Activated B cell treated with CpG ODN at 0.5 μM for 24 hours (primary cell): Measurements from ENCODE around the gene FEM1B. TPM values are rescaled to one million over a fixed set of nuclear protein-coding genes. Genes with fewer than 3 reads are reported as not detected.
A peak's percentile ranks its signal among the peaks of the same experiment; 100 is the strongest.

Experiments used
- ATAC-seq: fragments of 200-7000 bp; cut with Tn5 transposase; one replicate; pipeline ENCODE4 v1.10.0; 2021; ENCODE audit warnings: low read depth, mild to moderate bottlenecking, moderate library complexity
- CTCF ChIA-PET: fragments of 350-600 bp; sonication (Branson Sonifier 250); formaldehyde crosslinking; loops from one replicate; lab custom pipeline; 2021; ENCODE audit warnings: antibody characterized with exemption; lab: Charles Lee
- POLR2A ChIA-PET: fragments of 350-600 bp; sonication (Branson Sonifier 250); formaldehyde crosslinking; loops from one replicate; lab custom pipeline; 2021; ENCODE audit warnings: antibody characterized with exemption; lab: Charles Lee
- DNase-seq: peaks from one replicate; pipeline ENCODE4 v3.0.0; 2022
- H3K27ac Mint-ChIP-seq: one replicate; pipeline ENCODE4 v1.8.0; 2020; ENCODE audit warnings: mixed read lengths
- H3K27me3 Mint-ChIP-seq: one replicate; pipeline ENCODE4 v1.8.0; 2021; ENCODE audit warnings: mixed read lengths
- H3K36me3 Mint-ChIP-seq: one replicate; pipeline ENCODE4 v1.8.0; 2021; ENCODE audit warnings: low read depth, mixed read lengths
- H3K4me1 Mint-ChIP-seq: one replicate; pipeline ENCODE4 v1.8.0; 2021; ENCODE audit warnings: mixed read lengths
- H3K4me3 Mint-ChIP-seq: one replicate; pipeline ENCODE4 v1.8.0; 2020; ENCODE audit warnings: mild to moderate bottlenecking, mixed read lengths
- H3K9me3 Mint-ChIP-seq: one replicate; pipeline ENCODE4 v1.8.0; 2020; ENCODE audit warnings: mixed read lengths
- CTCF ChIP-seq: fragments of 200-600 bp; IDR thresholded peaks from one replicate; pipeline ENCODE4 v1.8.0; 2022; ENCODE audit warnings: antibody characterized with exemption, mild to moderate bottlenecking
- intact Hi-C: fragments of 100-400 bp; cut with micrococcal nuclease; formaldehyde crosslinking; loops from one replicate; pipeline ENCODE4 v1.15.1; 2024
- total RNA-seq: library from RNA; stranded (reverse); gene quantifications from 2 replicates; pipeline ENCODE4 v1.2.3, GENCODE V29; 2022

Gene FEM1B
- total RNA-seq, 1 donor from 2014 or later = 42.2 TPM

DNA sequence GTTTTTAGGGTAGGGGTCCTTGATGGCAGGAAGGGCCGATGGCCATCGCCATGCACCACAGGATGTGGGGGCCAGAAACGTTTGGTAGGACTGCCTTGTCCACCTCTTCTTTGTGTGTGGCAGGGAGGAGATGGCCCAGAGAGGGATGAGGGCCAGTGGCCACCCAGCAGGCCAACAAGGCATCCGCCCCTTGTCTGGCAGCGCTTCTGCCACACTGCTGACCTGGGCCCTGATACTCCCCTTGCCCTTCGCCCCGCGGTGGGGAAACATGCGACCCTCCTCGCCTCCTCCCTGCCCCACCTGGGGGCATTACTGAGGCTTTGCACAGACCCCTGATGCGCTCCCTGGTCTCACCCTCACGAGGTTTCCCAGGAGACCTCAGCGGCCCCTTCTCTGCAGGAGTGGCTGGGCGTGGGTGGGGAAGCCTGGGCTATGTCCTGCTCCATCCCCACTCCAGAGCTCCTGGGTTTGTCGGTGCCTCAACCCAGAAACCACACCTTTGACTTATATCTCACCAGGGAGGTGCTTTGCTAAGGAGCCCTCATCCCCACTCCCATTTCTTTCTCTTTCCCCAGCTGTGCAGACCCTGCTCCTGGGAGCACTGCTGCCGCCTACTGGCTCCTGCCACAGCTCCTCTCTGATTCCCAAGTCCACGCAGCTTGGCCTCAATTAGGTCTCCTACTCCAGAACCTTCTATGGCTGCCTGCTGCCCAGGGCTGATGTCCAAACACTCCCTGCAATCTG is 38.7 kb downstream of the FEM1B start:
- Mint-ChIP-seq H3K27ac (no peak overlapping the region), H3K4me1 (no peaks in the 10 kb centered on the region), H3K4me3 (no peak overlapping the region), H3K36me3 (no peaks in the 10 kb centered on the region), H3K27me3 (peaks cover 9% of the 10 kb centered on the region), H3K9me3 (no peaks in the 10 kb centered on the region)
- POLR2A ChIA-PET = no interaction called here
- no peak for TF ChIP-seq CTCF
- intact Hi-C loops = no loop called here
- CTCF ChIA-PET = interaction anchor here (1.8 kb wide), 1 partner anchor 63 kb away, joined by 7 read pairs; no protein-coding TSS in a partner anchor
- ATAC-seq = no peak
- peak; percentile 6 for DNase-seq

- intact Hi-C loops = no loop called here
- no peaks in the 10 kb centered on the region for H3K9me3 Mint-ChIP-seq
- H3K27ac Mint-ChIP-seq = no peak overlapping the region
- ATAC-seq = no peak
- no peaks in the 10 kb centered on the region for H3K4me1 Mint-ChIP-seq
- POLR2A ChIA-PET = no interaction called here
- peaks cover 11% of the 10 kb centered on the region for H3K27me3 Mint-ChIP-seq
- no peak for TF ChIP-seq CTCF
- CTCF ChIA-PET = no interaction called here
- DNase-seq = no peak
- H3K4me3 Mint-ChIP-seq = no peak overlapping the region
- H3K36me3 Mint-ChIP-seq = no peaks in the 10 kb centered on the region
These were observed 39.9 kb downstream of the FEM1B start for GRCh38 chr15:68317281-68318007.

GRCh38 chr15:68318008-68318835 is 40.7 kb downstream of the FEM1B start:
- TF ChIP-seq CTCF = no peak
- H3K27ac Mint-ChIP-seq = no peak overlapping the region

GRCh38 chr15:68318931-68319909 is 41.7 kb downstream of the FEM1B start:
- DNase-seq = no peak
- no peak overlapping the region for H3K27ac Mint-ChIP-seq
- POLR2A ChIA-PET = no interaction called here
- CTCF ChIA-PET = interaction anchor here (1.1 kb wide), 1 partner anchor 13 kb away, joined by 3 read pairs; no protein-coding TSS in a partner anchor
- H3K4me1 Mint-ChIP-seq = no peaks in the 10 kb centered on the region
- ATAC-seq = no peak
- H3K27me3 Mint-ChIP-seq = peaks cover 7% of the 10 kb centered on the region
- no peaks in the 10 kb centered on the region for H3K36me3 Mint-ChIP-seq
- TF ChIP-seq CTCF = no peak
- no peak overlapping the region for H3K4me3 Mint-ChIP-seq
- intact Hi-C loops = no loop called here
- H3K9me3 Mint-ChIP-seq = no peaks in the 10 kb centered on the region

More at GRCh38 chr15:68318008-68318835, 40.7 kb downstream of the FEM1B start:
- ChIA-PET CTCF (no interaction called here), POLR2A (no interaction called here)
- no peak overlapping the region for H3K4me3 Mint-ChIP-seq
- H3K36me3 Mint-ChIP-seq = no peaks in the 10 kb centered on the region
- DNase-seq (no peak), ATAC-seq (no peak)
- H3K9me3 Mint-ChIP-seq = no peaks in the 10 kb centered on the region
- intact Hi-C loops = no loop called here
- H3K4me1 Mint-ChIP-seq = no peaks in the 10 kb centered on the region
- peaks cover 11% of the 10 kb centered on the region for H3K27me3 Mint-ChIP-seq
